ENCODE measurements around the gene OR2H1.

- no peak for TF ChIP-seq CTCF (IDR thresholded peaks at IDR 0.05; ENCODE audit: low read depth, low read length)
- no peak for TF ChIP-seq POLR2A (IDR thresholded peaks at IDR 0.05; ENCODE audit: extremely low read depth, insufficient read length)
- no peak for TF ChIP-seq MAX (IDR thresholded peaks at IDR 0.05; ENCODE audit: low read depth, low read length)
- no peak for TF ChIP-seq MYC (IDR thresholded peaks at IDR 0.05; ENCODE audit: low read depth, low read length)
Measured at GRCh38 chr6:29501106-29501505, 44.2 kb downstream of the OR2H1 start.
